ENCODE results near the gene ZBTB20.

DNA sequence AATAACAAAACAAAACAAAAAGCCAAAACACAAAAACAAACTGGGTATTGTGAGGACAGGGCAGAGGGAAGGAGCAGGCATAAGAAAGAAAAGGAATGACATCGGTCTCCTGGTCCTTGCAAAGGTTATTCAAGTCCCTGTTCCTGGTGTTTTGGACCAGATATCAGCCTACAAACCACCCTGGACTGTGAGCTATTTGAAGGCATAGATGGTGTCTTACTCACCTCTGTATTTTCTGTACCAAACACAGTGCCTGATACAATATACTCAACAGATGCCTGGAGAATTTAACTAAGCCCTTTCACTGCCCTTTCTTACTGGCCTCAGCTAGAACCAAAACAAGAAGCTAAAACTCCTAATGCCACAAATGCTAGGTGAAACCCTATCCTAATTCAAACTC is 656.3 kb downstream of the ZBTB20 start:
- TF ChIP-seq, protein P1, sequence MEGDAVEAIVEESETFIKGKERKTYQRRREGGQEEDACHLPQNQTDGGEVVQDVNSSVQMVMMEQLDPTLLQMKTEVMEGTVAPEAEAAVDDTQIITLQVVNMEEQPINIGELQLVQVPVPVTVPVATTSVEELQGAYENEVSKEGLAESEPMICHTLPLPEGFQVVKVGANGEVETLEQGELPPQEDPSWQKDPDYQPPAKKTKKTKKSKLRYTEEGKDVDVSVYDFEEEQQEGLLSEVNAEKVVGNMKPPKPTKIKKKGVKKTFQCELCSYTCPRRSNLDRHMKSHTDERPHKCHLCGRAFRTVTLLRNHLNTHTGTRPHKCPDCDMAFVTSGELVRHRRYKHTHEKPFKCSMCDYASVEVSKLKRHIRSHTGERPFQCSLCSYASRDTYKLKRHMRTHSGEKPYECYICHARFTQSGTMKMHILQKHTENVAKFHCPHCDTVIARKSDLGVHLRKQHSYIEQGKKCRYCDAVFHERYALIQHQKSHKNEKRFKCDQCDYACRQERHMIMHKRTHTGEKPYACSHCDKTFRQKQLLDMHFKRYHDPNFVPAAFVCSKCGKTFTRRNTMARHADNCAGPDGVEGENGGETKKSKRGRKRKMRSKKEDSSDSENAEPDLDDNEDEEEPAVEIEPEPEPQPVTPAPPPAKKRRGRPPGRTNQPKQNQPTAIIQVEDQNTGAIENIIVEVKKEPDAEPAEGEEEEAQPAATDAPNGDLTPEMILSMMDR (conservative IDR thresholded peaks at IDR 0.05; ENCODE audit: low read depth, low read length): no peak
- TF ChIP-seq POLR2A (IDR thresholded peaks at IDR 0.05; ENCODE audit: low read depth, low read length) (no peak), RFX5 (IDR thresholded peaks at IDR 0.05; ENCODE audit: low read depth, low read length) (no peak), RAD21 (IDR thresholded peaks at IDR 0.05; ENCODE audit: low read length) (no peak), MAFK (IDR thresholded peaks at IDR 0.05; ENCODE audit: low read depth, low read length) (no peak), FOS (IDR thresholded peaks at IDR 0.05; ENCODE audit: low read depth, low read length) (no peak), SMC3 (IDR thresholded peaks at IDR 0.05; ENCODE audit: low read depth, low read length) (no peak), CHD1 (IDR thresholded peaks at IDR 0.05; ENCODE audit: low read depth, low read length) (no peak), MAZ (IDR thresholded peaks at IDR 0.05; ENCODE audit: borderline replicate concordance, low read depth, low read length) (no peak)
- TF ChIP-seq, protein P2, sequence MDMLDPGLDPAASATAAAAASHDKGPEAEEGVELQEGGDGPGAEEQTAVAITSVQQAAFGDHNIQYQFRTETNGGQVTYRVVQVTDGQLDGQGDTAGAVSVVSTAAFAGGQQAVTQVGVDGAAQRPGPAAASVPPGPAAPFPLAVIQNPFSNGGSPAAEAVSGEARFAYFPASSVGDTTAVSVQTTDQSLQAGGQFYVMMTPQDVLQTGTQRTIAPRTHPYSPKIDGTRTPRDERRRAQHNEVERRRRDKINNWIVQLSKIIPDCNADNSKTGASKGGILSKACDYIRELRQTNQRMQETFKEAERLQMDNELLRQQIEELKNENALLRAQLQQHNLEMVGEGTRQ (IDR thresholded peaks at IDR 0.05; ENCODE audit: low read depth, low read length): no peak

Measured in IMR-90 (cell line).